K562 treated with DMSO at 1 percent for 12 hours (cell line): ENCODE data around the gene WASHC1. TPM values are rescaled to one million over a fixed set of nuclear protein-coding genes. Genes with fewer than 3 reads are reported as not detected.

Source experiments
- total RNA-seq: library from RNA; unstranded; fragments of 300-600 nt; gene quantifications from 2 replicates; pipeline ENCODE4 v1.2.3, GENCODE V29; 2022; ENCODE audit not compliant: insufficient read depth

Gene WASHC1
- total RNA-seq = 7.4 and 9.6 TPM in 2 replicates

GRCh38 chr9:29356-29755, at the start of gene WASHC1:
TSS of gene WASHC1 (minus strand) at chr9:29456. CDS start at chr9:24999, 4,457 bp downstream.

Other genes starting within 250 kb of the WASHC1 start
- gene FOXD4, start 89.0 kb upstream of the WASHC1 start, total RNA-seq = 0.57 and 1.7 TPM in 2 replicates
- 7.3 and 16.2 TPM in 2 replicates for gene ZNG1A, start 149.6 kb upstream of the WASHC1 start, total RNA-seq
- 12.4 and 48.6 TPM in 2 replicates for gene DOCK8, start 185.4 kb upstream of the WASHC1 start, total RNA-seq